GM21526 (cell line): ENCODE results near the gene EFCAB5.
"Not testable (repeated sequence)": the region's sequence is repeated elsewhere in the genome, so short reads cannot be mapped to it uniquely, and the experiment has no call there.

ENCODE experiments used
- ATAC-seq: cut with Tn5 transposase; IDR thresholded peaks from one replicate; pipeline ENCODE4 v1.9.1; 2021; ENCODE audit warnings: moderate library complexity; ENCODE audit not compliant: unreplicated experiment, low FRiP score

The EFCAB5 gene

GRCh38 chr17:30000755-30001257 is 59.4 kb downstream of the EFCAB5 start:
- no peak for ATAC-seq

DNA sequence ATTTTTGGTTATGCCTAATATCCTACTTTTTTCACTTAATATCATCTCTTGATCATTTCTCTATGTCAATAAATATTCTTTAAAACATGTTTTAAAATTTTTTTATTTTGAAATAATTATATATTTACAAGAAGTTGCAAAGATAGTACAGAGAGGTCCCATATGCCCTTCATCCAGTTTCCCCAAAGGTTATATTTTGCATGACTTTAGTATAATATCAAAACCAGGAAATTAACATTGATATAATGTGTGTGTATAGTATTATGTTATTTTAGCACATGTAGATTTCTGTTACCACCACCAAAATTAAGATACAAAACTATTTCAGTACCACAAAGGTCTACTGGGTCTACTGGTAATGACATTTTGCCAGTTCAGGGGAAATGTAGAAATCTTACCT is 60.7 kb downstream of the EFCAB5 start:
- no peak for ATAC-seq

DNA sequence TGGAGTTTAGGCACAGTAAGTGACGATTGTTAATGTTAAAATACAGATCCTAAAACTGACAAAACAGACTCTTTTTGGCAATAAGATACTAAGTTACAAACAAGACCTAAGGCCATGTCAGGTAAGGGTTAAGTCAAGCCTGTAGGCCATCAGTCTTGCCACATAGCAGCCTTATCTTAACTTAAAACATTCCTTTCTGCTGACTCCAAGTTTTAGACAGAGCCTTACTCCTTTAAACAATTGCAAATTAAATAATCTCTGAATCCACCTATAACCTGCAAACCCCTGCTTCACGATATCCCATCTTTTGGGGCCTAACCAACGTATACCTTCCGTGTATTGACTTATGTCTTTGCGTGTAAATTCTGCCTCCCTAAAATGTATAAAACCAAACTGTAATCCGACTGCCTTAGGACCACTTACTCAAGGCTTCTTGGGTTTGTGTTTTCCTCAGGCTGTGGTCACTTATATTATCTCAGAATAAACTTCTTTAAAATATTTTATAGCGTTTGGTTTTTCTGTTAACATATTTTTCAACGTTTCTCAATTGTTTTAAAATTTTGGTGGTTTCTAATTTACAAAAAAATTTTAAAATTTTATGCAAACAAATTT is 64.4 kb downstream of the EFCAB5 start:
- no peak for ATAC-seq

- ATAC-seq, result not testable (repeated sequence)
Observed at GRCh38 chr17:30011934-30012333, 70.5 kb downstream of the EFCAB5 start.

- ATAC-seq, result no peak
Observed at GRCh38 chr17:30021708-30022317, 80.4 kb downstream of the EFCAB5 start.

GRCh38 chr17:30025325-30025724 is 83.9 kb downstream of the EFCAB5 start:
- not testable (repeated sequence) for ATAC-seq

GRCh38 chr17:30027676-30028075 is 86.2 kb downstream of the EFCAB5 start:
- ATAC-seq, result no peak

- no peak for ATAC-seq
Observed at GRCh38 chr17:30031214-30031869, 89.9 kb downstream of the EFCAB5 start.

DNA sequence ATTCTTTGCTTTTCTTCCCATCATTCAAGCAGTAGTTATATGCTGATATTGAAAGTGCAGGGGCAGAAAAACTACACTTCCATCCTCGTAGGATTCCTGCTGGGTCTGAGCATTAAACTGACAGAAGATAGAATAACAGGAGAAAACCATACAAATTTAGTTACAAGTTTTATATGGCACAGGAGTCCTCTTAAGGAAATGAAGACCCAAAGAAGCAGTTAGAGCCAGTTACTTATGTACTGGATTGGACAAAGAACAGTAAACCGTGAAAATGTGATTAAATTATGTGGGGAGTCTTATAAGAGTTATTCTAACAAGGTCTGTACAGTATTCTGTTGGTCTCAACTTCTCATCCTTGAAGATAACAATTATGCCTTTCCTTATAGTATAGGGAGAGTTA is 93.9 kb downstream of the EFCAB5 start:
- ATAC-seq, result no peak

DNA sequence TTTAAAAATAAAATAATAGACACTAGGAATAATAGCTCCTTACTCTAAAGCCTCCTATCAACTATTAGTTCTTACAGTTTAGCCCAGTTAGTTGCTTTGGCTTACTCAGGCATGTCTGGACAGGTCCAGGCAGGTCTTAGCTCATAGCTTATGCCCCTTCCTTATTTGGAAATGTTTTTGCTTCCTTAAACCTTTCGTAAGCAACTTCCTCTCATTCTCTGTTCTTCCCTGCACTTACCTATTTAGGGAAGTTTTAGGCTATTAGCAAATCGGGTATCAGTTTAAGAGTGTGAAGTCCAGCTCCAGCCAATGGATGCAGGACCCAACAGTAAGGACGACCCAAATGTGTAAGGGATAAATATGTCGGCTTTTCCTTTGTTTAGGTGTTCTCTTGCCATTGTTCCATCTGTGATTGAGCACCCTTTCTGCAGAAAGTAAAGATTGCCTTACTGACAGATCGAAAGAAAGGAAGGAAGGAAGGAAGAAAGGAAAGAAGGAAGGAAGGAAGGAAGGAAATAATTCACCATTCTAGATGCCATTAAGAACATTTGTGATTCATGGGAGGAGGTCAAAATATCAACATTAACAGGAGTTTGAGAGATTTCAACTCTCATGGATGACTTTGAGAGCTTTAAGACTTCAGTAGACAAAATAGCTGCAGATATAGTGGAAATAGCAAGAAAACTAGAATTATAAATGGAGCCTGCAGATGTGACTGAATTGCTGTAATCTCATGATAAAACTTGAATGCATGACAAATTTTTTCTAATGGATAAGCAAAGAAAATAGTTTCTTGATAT is 99.5 kb downstream of the EFCAB5 start:
- not testable (repeated sequence) for ATAC-seq

DNA sequence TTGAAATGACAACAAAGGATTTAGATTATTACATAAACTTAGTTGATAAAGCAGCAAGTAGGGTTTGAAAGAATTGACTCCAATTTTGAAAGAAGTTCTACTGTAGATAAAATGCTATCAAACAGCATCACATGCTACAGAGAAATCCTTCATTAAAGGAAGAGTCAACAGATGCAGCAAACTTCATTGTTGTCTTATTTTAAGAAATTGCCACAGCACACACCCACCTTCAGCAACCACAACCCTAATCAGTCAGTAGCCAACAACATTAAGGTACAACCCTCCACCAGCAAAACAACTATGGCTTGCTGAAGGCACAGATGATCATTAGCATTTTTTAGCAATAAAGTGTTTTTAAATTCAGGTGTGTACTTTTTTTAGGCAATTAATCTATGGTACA is 100.1 kb downstream of the EFCAB5 start:
- no peak for ATAC-seq

DNA sequence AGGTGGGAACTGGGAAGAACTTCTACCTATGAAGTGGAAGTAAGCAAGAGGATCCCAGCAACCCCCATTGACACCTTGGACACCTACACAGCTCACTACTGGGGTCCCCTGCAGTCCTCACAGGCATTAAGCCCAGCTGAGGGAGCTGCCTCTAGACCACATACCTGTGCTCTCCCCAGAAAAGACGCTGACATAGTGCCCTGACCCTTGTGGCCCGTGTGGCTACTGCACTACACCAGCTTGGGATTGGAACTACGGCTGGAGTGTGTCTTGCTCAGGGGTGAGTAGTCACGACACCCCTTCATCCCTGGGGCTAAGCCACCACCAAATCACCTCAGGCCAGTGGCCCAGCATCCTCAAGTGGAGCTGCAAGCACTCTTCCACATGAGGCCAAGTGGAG is 120.9 kb downstream of the EFCAB5 start:
- no peak for ATAC-seq

- ATAC-seq, result no peak
Observed at GRCh38 chr17:30064738-30065137, 123.3 kb downstream of the EFCAB5 start.

DNA sequence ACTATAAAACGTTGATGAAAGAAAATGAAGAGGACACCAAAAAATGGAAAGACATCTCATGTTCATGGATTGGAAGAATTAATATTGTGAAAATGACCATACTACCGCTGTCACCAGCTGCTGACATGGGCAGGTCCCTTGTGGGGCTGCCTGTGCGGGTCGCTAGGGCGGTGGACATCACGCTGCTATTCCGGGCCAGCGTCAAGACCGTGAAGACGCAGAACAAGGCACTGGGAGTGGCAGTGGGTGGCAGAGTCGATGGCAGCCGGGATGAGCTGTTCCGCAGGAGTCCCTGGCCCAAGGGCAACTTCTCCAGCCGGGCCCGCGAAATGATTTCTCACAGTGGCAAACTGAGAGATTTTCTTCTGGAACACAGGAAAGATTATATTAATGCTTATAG is 127.0 kb downstream of the EFCAB5 start:
- no peak for ATAC-seq

DNA sequence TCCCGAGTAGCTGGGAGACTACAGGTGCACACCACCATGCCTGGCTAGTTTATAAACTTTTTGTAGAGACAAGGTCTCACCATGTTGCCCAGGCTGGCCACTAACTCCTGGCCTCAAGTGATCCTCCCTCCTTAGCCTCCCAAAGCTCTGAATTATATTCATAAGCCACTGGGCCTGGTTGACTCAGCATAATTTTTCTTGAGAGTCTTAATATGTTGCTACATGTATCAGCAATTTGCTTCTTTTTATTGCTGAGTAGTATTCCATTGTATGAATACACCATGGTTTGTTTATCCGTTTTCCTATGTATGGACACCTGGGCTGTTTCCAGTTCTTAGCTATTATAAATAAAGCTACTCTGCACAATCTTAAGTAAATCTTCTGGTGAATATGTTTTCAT is 132.8 kb downstream of the EFCAB5 start:
- ATAC-seq, result no peak

DNA sequence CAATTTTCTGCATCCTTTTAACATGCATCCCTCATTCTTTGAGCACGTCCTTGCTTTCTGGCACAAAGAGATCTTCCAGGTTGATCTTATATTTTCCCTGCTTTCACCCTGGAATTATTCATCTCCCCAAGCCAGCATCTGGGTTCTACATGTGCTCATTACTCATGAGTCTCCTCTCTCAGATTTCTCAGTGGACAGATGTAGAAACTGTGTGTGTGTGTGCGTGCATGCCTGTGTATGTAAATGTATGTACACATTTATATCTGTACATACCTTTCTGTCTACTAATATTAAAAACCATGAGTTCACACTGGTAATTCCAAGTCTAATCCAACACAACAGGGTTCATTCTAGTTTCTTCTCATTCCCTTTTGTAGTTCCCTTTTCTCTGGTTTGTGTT is 133.3 kb downstream of the EFCAB5 start:
- no peak for ATAC-seq

DNA sequence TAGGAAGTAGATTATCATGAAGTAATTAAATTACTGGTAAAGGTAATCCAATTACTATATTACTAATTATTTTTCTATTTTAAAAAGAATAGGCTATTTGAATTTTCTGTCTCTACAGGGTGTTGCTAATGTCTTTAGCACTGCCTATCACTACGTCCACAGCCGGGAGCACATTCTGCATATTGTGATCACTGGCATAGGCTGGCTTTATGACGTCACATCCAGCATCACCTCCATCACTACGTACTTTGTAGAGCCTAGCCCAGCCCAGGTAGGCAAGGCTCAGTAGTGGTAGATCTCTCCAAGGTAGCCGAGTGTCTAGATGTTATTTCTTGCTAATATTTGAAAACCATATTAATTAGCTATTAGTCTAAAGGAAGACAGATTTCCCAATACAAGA is 141.3 kb downstream of the EFCAB5 start:
- no peak for ATAC-seq

GRCh38 chr17:30084788-30085187 is 143.4 kb downstream of the EFCAB5 start:
- no peak for ATAC-seq

DNA sequence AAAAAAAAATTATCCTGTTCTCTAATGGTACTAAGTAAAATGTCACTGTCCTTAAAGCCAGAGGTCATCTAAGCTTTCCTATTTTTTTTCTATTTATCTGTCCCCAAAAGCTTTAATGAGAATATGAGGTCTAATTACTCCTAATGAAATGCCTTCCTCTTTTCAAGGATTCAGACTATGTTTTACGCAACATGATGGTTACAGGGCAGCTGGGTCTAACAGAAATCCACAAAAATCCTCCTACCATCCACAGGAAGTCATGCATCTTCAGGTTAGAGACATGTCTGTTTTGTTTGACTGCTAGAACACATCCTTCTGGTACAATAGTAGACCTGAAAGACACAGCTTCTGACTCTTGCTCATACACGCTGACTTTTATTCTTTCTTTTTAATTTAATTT is 145.5 kb downstream of the EFCAB5 start:
- no peak for ATAC-seq

DNA sequence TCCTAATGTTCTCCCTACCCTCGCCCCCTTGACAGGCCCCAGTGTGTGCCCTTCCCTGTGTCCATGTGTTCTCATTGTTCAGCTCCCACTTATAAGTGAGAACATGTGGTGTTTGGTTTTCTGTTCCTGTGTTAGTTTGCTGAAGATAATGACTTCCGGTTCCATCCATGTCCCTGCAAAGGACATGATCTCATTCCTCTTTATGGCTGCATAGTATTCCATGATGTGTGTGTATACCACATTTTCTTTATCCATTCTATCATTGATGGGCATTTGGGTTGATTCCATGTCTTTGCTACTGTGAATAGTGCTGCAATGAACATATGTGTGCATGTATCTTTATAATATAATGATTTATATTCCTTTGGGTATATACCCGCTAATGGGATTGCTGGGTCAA is 146.0 kb downstream of the EFCAB5 start:
- ATAC-seq, result not testable (repeated sequence)

DNA sequence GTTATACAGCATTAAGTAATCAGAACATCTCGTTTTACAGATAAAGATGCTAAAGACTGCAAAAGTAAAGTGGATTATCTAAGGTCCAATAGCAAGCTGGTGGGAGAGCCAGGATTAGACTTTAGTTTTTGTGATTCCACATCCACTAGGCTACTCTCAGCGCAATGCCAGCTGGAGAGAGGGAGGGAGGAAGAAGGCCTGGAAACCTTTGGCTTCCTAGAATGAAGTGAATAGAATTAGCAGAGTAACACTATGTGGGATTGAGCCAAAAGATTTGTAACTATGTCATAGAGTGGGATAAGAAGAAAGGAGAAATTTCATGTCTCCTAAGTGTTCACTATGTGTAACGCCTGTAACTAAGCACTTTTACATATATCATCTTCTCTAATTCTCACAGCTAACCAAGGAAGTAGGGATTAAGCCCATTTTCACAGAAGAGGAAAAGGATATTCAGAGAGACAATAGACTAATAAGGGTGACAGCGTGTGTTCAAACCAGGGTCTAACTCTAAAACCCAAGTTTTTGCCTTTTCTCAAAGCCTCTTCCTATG is 149.8 kb downstream of the EFCAB5 start:
- ATAC-seq, result no peak
